A204.1 (cell line): ENCODE results near the gene ADD1.
A peak's percentile ranks its signal among the peaks of the same experiment; 100 is the strongest.
"Not testable (repeated sequence)": the region's sequence is repeated elsewhere in the genome, so short reads cannot be mapped to it uniquely, and the experiment has no call there.

Source experiments
- FAIRE-seq: peaks from 2 replicates; lab custom pipeline; 2012; peaks lifted over from hg19 to GRCh38; lab: Jason Lieb, UNC

ADD1 gene

GRCh38 chr4:2948895-2949781 lies 105.5 kb downstream of the ADD1 start:
- FAIRE-seq = no peak

- no peak for FAIRE-seq
Measured at GRCh38 chr4:2949782-2950125, 106.1 kb downstream of the ADD1 start.

- no peak for FAIRE-seq
Measured at GRCh38 chr4:2950221-2950989, 106.8 kb downstream of the ADD1 start.

- no peak for FAIRE-seq
Measured at GRCh38 chr4:2953496-2953895, 109.9 kb downstream of the ADD1 start.

GRCh38 chr4:2954358-2955185 lies 110.9 kb downstream of the ADD1 start:
- no peak for FAIRE-seq

GRCh38 chr4:2955186-2956044 lies 111.8 kb downstream of the ADD1 start:
- not testable (repeated sequence) for FAIRE-seq

GRCh38 chr4:2958446-2958845 lies 114.8 kb downstream of the ADD1 start:
- no peak for FAIRE-seq

- not testable (repeated sequence) for FAIRE-seq
Measured at GRCh38 chr4:2960450-2960849, 116.8 kb downstream of the ADD1 start.

- no peak for FAIRE-seq
Measured at GRCh38 chr4:2961421-2961810, 117.8 kb downstream of the ADD1 start.

- no peak for FAIRE-seq
Measured at GRCh38 chr4:2961811-2962441, 118.3 kb downstream of the ADD1 start.

GRCh38 chr4:2962614-2963174 lies 119.0 kb downstream of the ADD1 start:
- no peak for FAIRE-seq

GRCh38 chr4:2963175-2963965 lies 119.7 kb downstream of the ADD1 start, which contains the start of the genes GRK4 and NOP14:
Gene GRK4, plus strand, starts transcription at chr4:2963571. Its CDS starts 500 bp downstream, at chr4:2964071.
Gene NOP14, minus strand, starts transcription at chr4:2963406. Its CDS starts 87 bp downstream, at chr4:2963319.
- peak; percentile 49 for FAIRE-seq

GRCh38 chr4:2963966-2964471 lies 120.4 kb downstream of the ADD1 start:
- FAIRE-seq = no peak

GRCh38 chr4:2964706-2965258 lies 121.1 kb downstream of the ADD1 start:
- no peak for FAIRE-seq

GRCh38 chr4:2965262-2965661 lies 121.6 kb downstream of the ADD1 start:
- FAIRE-seq = no peak

- no peak for FAIRE-seq
Measured at GRCh38 chr4:2968381-2968780, 124.7 kb downstream of the ADD1 start.

- no peak for FAIRE-seq
Measured at GRCh38 chr4:2971275-2971674, 127.6 kb downstream of the ADD1 start.

GRCh38 chr4:2977211-2978088 lies 133.8 kb downstream of the ADD1 start:
- no peak for FAIRE-seq
